ENCODE results near the gene FER1L5.

FER1L5 gene

DNA sequence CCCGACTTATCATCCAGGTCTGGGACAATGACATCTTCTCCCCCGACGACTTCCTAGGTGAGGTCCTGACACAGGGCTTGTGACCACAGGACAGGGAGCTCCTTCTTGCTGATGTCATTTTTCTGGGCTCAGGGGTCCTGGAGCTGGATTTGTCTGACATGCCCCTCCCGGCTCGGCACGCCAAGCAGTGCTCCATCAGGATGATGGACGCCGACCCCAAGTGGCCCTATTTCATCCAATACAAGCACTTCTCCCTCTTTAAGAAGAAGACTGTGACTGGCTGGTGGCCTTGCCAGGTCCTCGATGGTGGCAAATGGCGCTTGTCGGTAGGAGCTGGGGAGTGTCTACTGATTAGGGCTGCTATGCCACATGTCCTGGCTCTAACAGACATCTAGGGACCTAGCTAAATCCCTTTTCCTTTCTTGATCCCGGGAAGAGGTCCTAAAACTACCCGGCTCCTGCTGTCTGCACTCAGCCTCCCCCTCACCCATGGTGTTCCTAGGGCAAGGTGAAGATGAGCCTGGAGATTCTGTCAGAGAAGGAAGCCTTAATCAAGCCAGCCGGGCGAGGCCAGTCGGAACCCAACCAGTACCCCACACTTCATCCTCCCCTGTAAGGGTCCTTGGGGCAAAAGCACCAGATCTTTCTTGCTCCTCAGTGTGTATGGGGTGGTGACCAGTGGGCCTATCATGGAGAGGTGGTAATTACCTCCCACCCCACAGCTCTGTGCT lies 60.6 kb downstream of the FER1L5 start:
- no peaks in the 10 kb centered on the region for H3K4me1 ChIP-seq (ENCODE audit: control insufficient read depth in 5 of 5, insufficient read depth in 5 of 5, low read length in 5 of 5)
- H3K9ac ChIP-seq (ENCODE audit: low read length in 5 of 5), result no peak overlapping the region
- H3K36me3 ChIP-seq (ENCODE audit: control insufficient read depth in 5 of 5, insufficient read depth in 5 of 5, low read length in 5 of 5), result peaks cover 9 to 63% (median 54%) of the 10 kb centered on the region in 5 donors

DNA sequence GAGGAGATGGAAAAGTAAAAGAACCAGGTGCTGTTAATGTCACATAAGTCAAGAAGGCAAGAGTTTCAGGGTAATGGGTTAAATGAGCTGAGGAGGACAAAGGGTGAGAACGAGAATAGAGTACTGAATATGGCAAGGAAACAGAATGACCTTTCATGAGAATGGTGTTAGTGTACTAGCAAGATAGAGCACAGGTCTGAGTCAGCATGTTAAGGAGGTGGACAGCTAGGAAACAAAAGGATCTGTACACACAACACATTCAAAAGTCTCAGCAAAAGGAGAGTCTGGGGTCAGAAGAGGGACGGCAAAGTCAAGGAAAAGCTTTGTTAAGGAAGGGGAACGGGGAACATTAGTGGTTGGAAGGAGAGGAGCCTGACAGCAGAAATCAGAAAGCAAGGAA lies 68.4 kb downstream of the FER1L5 start:
- H3K9me3 ChIP-seq (ENCODE audit: control insufficient read depth in 5 of 5, low read length in 5 of 5), result no peaks in the 10 kb centered on the region
- H3K27ac ChIP-seq (ENCODE audit: low read depth, low read length), result no peak overlapping the region
- H3K27me3 ChIP-seq (ENCODE audit: control insufficient read depth in 5 of 5, insufficient read depth in 4 of 5, low read length in 5 of 5), result no peaks in the 10 kb centered on the region
- no peak overlapping the region for H3K4me3 ChIP-seq (ENCODE audit: low read depth in 1 of 5, low read length in 5 of 5)
- peaks cover 35 to 80% (median 61%) of the 10 kb centered on the region in 5 donors for H3K36me3 ChIP-seq (ENCODE audit: control insufficient read depth in 5 of 5, insufficient read depth in 5 of 5, low read length in 5 of 5)
- H3K9ac ChIP-seq (ENCODE audit: low read length in 5 of 5), result no peak overlapping the region
- H3K4me1 ChIP-seq (ENCODE audit: control insufficient read depth in 5 of 5, insufficient read depth in 5 of 5, low read length in 5 of 5), result no peaks in the 10 kb centered on the region

More for the DNA sequence above, 60.6 kb downstream of the FER1L5 start:
- Histone ChIP-seq H3K4me3 (ENCODE audit: low read depth in 1 of 5, low read length in 5 of 5) (no peak overlapping the region), H3K9me3 (ENCODE audit: control insufficient read depth in 5 of 5, low read length in 5 of 5) (no peaks in the 10 kb centered on the region), H3K27me3 (ENCODE audit: control insufficient read depth in 5 of 5, insufficient read depth in 4 of 5, low read length in 5 of 5) (no peaks in the 10 kb centered on the region), H3K27ac (ENCODE audit: low read depth, low read length) (no peak overlapping the region)

DNA sequence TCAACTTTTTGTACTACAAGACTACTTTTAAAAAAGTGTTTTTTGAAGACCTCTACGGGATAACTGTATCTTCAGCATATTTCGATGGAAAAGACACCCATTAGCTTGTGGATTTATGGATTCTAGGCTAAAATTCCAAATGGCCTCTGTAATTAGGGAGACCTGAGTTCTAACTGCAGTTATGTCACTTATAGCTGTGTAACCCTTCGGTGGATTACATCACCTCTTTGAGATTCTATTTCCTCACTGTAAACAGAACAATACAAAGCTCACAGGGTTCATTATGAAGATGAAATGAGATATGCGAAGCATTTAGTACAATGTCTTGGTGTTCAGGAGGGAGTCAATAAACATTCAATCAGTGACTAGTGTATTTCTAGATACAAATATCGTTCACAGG lies 73.1 kb downstream of the FER1L5 start:
- H3K27ac ChIP-seq (ENCODE audit: low read depth, low read length), result no peak overlapping the region
- H3K4me1 ChIP-seq (ENCODE audit: control insufficient read depth in 5 of 5, insufficient read depth in 5 of 5, low read length in 5 of 5), result no peaks in the 10 kb centered on the region
- H3K9ac ChIP-seq (ENCODE audit: low read length in 5 of 5), result no peak overlapping the region
- H3K27me3 ChIP-seq (ENCODE audit: control insufficient read depth in 5 of 5, insufficient read depth in 4 of 5, low read length in 5 of 5), result no peaks in the 10 kb centered on the region
- H3K4me3 ChIP-seq (ENCODE audit: low read depth in 1 of 5, low read length in 5 of 5), result no peak overlapping the region
- peaks cover 24 to 56% (median 36%) of the 10 kb centered on the region in 5 donors for H3K36me3 ChIP-seq (ENCODE audit: control insufficient read depth in 5 of 5, insufficient read depth in 5 of 5, low read length in 5 of 5)
- no peaks in the 10 kb centered on the region for H3K9me3 ChIP-seq (ENCODE audit: control insufficient read depth in 5 of 5, low read length in 5 of 5)

DNA sequence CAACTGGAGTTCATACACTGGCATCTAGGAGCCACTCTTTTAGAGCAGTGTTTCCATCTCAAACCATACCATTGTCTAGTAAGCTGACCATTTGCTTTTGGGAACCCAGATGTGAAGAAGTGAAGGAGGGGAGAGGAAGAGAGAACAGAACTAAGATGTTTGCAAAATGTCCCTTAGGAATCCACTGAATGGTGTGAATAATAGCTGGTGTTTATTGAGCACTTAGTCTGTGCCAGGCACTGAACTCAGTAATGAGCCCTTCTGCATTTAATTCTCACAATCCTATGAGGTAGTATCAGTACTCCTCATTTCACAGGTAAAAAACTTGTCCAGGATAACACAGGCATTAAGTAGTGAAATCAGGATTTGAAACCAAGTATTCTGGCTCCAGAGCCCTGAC lies 73.8 kb downstream of the FER1L5 start:
- no peak overlapping the region for H3K4me3 ChIP-seq (ENCODE audit: low read depth in 1 of 5, low read length in 5 of 5)
- H3K9me3 ChIP-seq (ENCODE audit: control insufficient read depth in 5 of 5, low read length in 5 of 5), result no peaks in the 10 kb centered on the region
- no peak overlapping the region for H3K27ac ChIP-seq (ENCODE audit: low read depth, low read length)
- H3K4me1 ChIP-seq (ENCODE audit: control insufficient read depth in 5 of 5, insufficient read depth in 5 of 5, low read length in 5 of 5), result no peaks in the 10 kb centered on the region
- no peak overlapping the region for H3K9ac ChIP-seq (ENCODE audit: low read length in 5 of 5)
- H3K36me3 ChIP-seq (ENCODE audit: control insufficient read depth in 5 of 5, insufficient read depth in 5 of 5, low read length in 5 of 5), result peaks cover 18 to 49% (median 29%) of the 10 kb centered on the region in 5 donors
- no peaks in the 10 kb centered on the region for H3K27me3 ChIP-seq (ENCODE audit: control insufficient read depth in 5 of 5, insufficient read depth in 4 of 5, low read length in 5 of 5)

DNA sequence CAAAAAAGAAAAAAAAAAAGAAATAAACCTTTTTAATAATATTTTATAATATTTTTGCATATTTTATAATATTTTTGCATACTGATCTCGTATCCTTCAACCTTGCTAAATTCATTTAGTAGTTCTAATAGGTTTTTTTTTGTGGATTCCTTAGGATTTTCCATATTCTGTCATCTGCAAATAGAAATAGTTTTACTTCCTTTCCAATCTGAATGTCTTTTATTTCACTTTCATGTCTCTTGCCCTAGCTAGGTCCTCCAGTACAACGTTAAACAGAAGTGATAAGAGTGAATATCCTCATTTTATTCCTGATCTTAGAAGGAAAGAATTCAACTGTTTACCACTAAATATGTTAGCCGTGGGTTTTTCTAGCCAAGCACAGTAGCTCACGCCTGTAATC lies 83.6 kb downstream of the FER1L5 start:
- H3K27ac ChIP-seq (ENCODE audit: low read depth, low read length), result no peak overlapping the region
- peaks cover 0 to 21% (median 12%) of the 10 kb centered on the region in 5 donors for H3K4me1 ChIP-seq (ENCODE audit: control insufficient read depth in 5 of 5, insufficient read depth in 5 of 5, low read length in 5 of 5)
- no peak overlapping the region for H3K4me3 ChIP-seq (ENCODE audit: low read depth in 1 of 5, low read length in 5 of 5)
- peaks cover 0 to 32% (median 21%) of the 10 kb centered on the region in 5 donors for H3K36me3 ChIP-seq (ENCODE audit: control insufficient read depth in 5 of 5, insufficient read depth in 5 of 5, low read length in 5 of 5)
- no peaks in the 10 kb centered on the region for H3K27me3 ChIP-seq (ENCODE audit: control insufficient read depth in 5 of 5, insufficient read depth in 4 of 5, low read length in 5 of 5)
- H3K9me3 ChIP-seq (ENCODE audit: control insufficient read depth in 5 of 5, low read length in 5 of 5), result no peaks in the 10 kb centered on the region
- no peak overlapping the region for H3K9ac ChIP-seq (ENCODE audit: low read length in 5 of 5)

DNA sequence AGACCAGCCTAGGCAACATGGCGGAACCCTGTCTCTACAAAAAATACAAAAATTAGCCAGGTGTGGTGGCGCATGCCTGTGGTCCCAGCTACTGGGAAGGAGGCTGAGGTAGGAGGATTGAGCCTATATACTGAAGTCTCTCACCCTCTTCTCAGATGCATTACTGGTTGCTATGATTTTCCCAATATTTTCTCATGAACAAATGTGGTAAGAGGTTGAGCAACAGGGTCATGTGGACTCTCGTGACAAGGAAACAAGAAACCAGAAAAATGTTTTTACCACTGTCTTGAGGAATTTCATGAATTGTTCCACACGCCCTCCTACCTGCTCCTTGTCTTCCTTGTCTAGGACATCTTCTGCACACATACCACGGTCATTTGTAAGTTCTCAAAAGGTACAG lies 84.9 kb downstream of the FER1L5 start:
- Histone ChIP-seq H3K4me3 (ENCODE audit: low read depth in 1 of 5, low read length in 5 of 5) (no peak overlapping the region), H3K27ac (ENCODE audit: low read depth, low read length) (no peak overlapping the region), H3K27me3 (ENCODE audit: control insufficient read depth in 5 of 5, insufficient read depth in 4 of 5, low read length in 5 of 5) (no peaks in the 10 kb centered on the region), H3K9me3 (ENCODE audit: control insufficient read depth in 5 of 5, low read length in 5 of 5) (no peaks in the 10 kb centered on the region), H3K9ac (ENCODE audit: low read length in 5 of 5) (no peak overlapping the region), H3K4me1 (ENCODE audit: control insufficient read depth in 5 of 5, insufficient read depth in 5 of 5, low read length in 5 of 5) (peaks cover 0 to 21% (median 12%) of the 10 kb centered on the region in 5 donors), H3K36me3 (ENCODE audit: control insufficient read depth in 5 of 5, insufficient read depth in 5 of 5, low read length in 5 of 5) (peaks cover 0 to 43% (median 27%) of the 10 kb centered on the region in 5 donors)

DNA sequence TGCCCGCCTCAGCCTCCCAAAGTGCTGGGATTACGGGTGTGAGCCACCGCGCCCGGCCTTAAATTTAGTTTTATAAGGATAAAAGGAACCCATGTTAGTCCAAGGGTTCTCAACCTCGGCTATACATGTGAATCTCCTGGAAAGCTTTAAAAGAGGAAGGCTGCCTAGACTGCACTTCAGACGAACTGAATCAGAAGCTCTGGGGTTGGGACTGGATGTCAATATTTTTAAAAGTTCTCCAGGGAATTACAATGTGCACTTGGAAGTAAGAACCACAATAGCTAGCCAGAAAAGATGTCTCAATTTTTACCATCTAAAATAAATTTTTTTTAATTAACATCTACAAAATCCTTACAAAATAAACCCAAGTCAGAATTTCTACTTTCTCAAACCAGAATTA lies 87.2 kb downstream of the FER1L5 start:
- Histone ChIP-seq H3K36me3 (ENCODE audit: control insufficient read depth in 5 of 5, insufficient read depth in 5 of 5, low read length in 5 of 5) (peaks cover 0 to 57% (median 45%) of the 10 kb centered on the region in 5 donors), H3K9me3 (ENCODE audit: control insufficient read depth in 5 of 5, low read length in 5 of 5) (no peaks in the 10 kb centered on the region), H3K9ac (ENCODE audit: low read length in 5 of 5) (no peak overlapping the region), H3K27ac (ENCODE audit: low read depth, low read length) (no peak overlapping the region), H3K4me3 (ENCODE audit: low read depth in 1 of 5, low read length in 5 of 5) (no peak overlapping the region), H3K27me3 (ENCODE audit: control insufficient read depth in 5 of 5, insufficient read depth in 4 of 5, low read length in 5 of 5) (no peaks in the 10 kb centered on the region), H3K4me1 (ENCODE audit: control insufficient read depth in 5 of 5, insufficient read depth in 5 of 5, low read length in 5 of 5) (peaks cover 0 to 39% (median 28%) of the 10 kb centered on the region in 5 donors)

DNA sequence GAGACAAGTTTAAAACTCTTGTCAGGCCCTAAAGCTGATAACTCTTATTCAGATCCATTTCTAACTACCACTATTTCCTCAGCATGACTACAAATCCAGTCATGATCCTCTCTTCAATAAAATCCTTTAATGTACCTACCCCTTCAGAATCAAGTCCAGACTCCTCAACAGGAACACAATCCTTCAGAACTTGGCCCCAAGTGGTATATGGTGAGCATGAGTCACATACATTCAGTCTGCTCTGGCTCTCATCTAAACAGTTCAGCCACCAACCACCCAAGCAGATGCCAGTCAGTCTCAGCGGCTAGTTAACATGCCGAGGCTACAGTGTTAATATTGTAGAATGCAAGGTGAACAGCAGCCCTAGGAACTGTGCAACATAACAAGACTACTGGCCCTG lies 87.6 kb downstream of the FER1L5 start:
- H3K4me3 ChIP-seq (ENCODE audit: low read depth in 1 of 5, low read length in 5 of 5), result no peak overlapping the region
- H3K36me3 ChIP-seq (ENCODE audit: control insufficient read depth in 5 of 5, insufficient read depth in 5 of 5, low read length in 5 of 5), result peaks cover 0 to 57% (median 45%) of the 10 kb centered on the region in 5 donors
- H3K27me3 ChIP-seq (ENCODE audit: control insufficient read depth in 5 of 5, insufficient read depth in 4 of 5, low read length in 5 of 5), result no peaks in the 10 kb centered on the region
- peak overlapping the region in 1 of 5 donors; percentile 35 for H3K9ac ChIP-seq (ENCODE audit: low read length in 5 of 5)
- no peaks in the 10 kb centered on the region for H3K9me3 ChIP-seq (ENCODE audit: control insufficient read depth in 5 of 5, low read length in 5 of 5)
- H3K4me1 ChIP-seq (ENCODE audit: control insufficient read depth in 5 of 5, insufficient read depth in 5 of 5, low read length in 5 of 5), result peaks cover 0 to 44% (median 32%) of the 10 kb centered on the region in 5 donors
- no peak overlapping the region for H3K27ac ChIP-seq (ENCODE audit: low read depth, low read length)

DNA sequence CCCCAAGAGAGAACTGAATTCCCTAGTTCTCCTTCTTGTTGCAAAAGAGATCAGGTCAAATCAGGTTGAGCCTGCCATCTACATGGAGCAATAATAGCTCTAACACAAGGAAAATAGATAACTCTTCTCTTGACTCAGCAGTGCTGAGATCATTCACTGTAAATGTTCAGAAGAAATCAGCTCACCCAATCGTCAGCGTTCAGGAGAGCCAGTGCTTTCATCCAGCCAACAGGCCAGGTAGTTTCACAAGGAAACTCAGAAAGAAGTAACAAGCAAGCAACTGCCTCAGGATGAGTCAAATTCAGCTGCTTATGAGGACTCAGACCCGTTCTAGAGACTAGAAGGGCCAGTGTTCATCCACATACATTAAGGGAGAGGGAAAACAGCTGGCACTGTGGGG lies 91.4 kb downstream of the FER1L5 start:
- Histone ChIP-seq H3K4me1 (ENCODE audit: control insufficient read depth in 5 of 5, insufficient read depth in 5 of 5, low read length in 5 of 5) (peaks cover under 1 to 53% (median 37%) of the 10 kb centered on the region in 5 donors), H3K27ac (ENCODE audit: low read depth, low read length) (no peak overlapping the region), H3K27me3 (ENCODE audit: control insufficient read depth in 5 of 5, insufficient read depth in 4 of 5, low read length in 5 of 5) (no peaks in the 10 kb centered on the region), H3K9me3 (ENCODE audit: control insufficient read depth in 5 of 5, low read length in 5 of 5) (no peaks in the 10 kb centered on the region), H3K9ac (ENCODE audit: low read length in 5 of 5) (no peak overlapping the region), H3K4me3 (ENCODE audit: low read depth in 1 of 5, low read length in 5 of 5) (no peak overlapping the region), H3K36me3 (ENCODE audit: control insufficient read depth in 5 of 5, insufficient read depth in 5 of 5, low read length in 5 of 5) (peaks cover 6 to 42% (median 36%) of the 10 kb centered on the region in 5 donors)

DNA sequence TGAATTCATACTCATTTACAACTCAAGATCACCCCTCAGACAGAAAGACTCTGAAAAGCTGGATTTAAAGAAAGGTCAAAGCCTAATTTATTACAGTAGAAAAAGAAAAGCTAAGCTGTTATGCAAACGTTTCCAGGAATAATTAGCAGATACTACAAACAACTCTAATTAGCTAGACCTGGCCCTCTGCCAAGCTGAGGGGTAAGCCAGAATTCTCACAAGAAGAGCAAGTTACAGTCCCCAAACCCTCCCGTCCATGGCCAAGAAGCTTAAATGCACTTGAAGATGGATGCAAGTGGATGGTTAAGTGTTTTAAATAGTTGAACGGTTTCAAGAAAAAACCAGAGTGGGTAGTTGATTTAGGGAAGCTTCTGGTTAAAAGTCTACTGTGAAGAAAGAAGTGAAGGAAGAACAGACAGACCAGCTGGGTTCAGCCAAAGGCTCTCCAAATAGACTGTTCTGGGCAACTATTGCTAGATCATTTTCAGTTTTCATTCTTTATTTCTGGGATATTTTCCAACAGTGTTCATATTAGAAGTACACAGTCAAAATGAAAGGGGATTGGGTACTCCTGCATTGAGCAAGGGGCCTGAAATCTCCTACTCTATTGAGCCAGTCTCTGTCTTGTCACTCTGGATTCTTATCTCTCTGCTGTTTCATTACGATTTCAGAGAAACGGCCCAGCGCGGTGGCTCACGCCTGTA lies 92.5 kb downstream of the FER1L5 start:
- no peaks in the 10 kb centered on the region for H3K27me3 ChIP-seq (ENCODE audit: control insufficient read depth in 5 of 5, insufficient read depth in 4 of 5, low read length in 5 of 5)
- H3K4me3 ChIP-seq (ENCODE audit: low read depth in 1 of 5, low read length in 5 of 5), result no peak overlapping the region
- peaks cover 6 to 41% (median 36%) of the 10 kb centered on the region in 5 donors for H3K36me3 ChIP-seq (ENCODE audit: control insufficient read depth in 5 of 5, insufficient read depth in 5 of 5, low read length in 5 of 5)
- peaks cover 5 to 51% (median 44%) of the 10 kb centered on the region in 5 donors for H3K4me1 ChIP-seq (ENCODE audit: control insufficient read depth in 5 of 5, insufficient read depth in 5 of 5, low read length in 5 of 5)
- no peaks in the 10 kb centered on the region for H3K9me3 ChIP-seq (ENCODE audit: control insufficient read depth in 5 of 5, low read length in 5 of 5)
- H3K27ac ChIP-seq (ENCODE audit: low read depth, low read length), result peak overlapping the region; percentile 56
- H3K9ac ChIP-seq (ENCODE audit: low read length in 5 of 5), result no peak overlapping the region

All from subcutaneous abdominal adipose tissue (tissue), 5 donors.